ENCODE data around the gene SNTB2. TPM values are rescaled to one million over a fixed set of nuclear protein-coding genes. Genes with fewer than 3 reads are reported as not detected.
"Not testable (repeated sequence)": the region's sequence is repeated elsewhere in the genome, so short reads cannot be mapped to it uniquely, and the experiment has no call there.

The SNTB2 gene
- total RNA-seq, 2 experiments from 2014 or later, result 23.3 to 25.9 TPM

DNA sequence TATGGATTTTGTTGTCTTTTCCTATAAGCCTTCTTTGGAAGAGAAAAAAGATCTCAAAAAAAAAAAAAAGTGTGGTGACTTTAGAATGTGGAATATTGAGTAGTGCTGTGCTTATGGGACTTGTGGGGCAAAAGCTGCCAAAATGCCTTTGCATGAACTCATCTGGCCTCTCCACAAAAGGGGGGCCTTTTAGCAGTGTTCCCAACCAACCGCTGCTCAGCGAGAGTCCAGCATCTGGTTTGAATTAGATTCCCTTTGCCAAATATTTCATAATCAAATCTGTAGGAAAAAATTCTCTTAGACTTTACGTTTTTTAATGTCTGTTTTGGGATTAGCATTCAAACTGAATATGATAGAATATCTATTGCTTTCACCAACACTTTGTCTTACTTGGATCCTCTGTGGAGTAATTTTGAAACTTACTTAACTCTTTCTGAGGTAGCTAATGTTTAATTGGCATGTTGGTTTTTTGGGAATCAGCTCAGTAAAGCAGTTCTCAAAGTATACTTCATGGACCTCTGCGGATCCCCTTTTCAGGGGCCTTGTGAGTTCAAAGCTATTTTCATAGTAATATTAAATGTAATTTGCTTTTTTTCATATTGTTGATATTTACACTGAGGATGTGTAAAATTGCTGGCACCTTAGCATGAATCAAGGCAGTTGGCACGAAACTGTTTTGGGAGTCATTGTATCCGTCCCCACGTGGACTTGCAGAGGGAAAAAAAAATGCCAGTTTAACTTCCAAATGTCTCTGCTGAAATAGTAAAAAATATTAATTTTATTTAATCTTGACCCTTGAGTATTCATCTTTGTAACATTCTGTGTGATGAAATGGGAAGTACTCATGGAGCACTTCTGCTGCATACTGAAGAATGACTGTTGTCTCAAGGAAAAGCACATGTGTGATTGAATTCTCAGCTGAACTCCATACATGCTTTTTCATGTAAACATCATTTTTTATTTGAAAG lies 89.5 kb downstream of the SNTB2 start:
- POLR2A ChIA-PET, result interaction anchor here (1.8 kb wide), 1 partner anchor 35 kb away, joined by 4 read pairs; the partner anchor contains the start of gene VPS4A

DNA sequence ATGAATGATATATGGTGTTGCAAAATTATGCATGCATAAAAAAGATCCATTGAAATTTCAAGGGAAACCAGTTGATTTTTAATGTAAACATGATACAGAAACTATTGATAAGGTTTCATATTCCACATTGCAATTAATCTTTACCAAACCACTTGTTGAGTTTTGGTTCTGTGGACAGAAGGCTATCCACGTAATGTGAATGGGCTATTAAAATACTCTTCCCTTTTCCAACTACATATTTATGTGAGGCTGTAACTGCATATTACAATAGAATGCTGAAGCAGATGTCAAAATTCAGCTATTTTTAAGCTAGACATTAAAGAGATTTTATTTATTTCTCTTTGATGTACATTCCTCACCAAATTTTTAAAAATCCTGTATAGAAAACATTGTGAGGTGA lies 90.4 kb downstream of the SNTB2 start:
- Mint-ChIP-seq H3K27ac (no peak overlapping the region), H3K27me3 (no peaks in the 10 kb centered on the region), H3K9me3 (no peaks in the 10 kb centered on the region), H3K36me3 (ENCODE audit: low read depth) (peaks cover 2% of the 10 kb centered on the region), H3K4me1 (no peaks in the 10 kb centered on the region), H3K4me3 (no peak overlapping the region)
- CTCF ChIA-PET, result interaction anchor here (0.7 to 1.3 kb wide), 2 partner anchors 10 to 127 kb away, joined by 3 read pairs; no protein-coding TSS in a partner anchor
- no peak for DNase-seq
- POLR2A ChIA-PET, result interaction anchor here (1.8 kb wide), 1 partner anchor 34 kb away, joined by 4 read pairs; the partner anchor contains the start of gene VPS4A

More for the DNA sequence above, 89.5 kb downstream of the SNTB2 start:
- CTCF ChIA-PET, result interaction anchor here (1.3 to 1.4 kb wide), 2 partner anchors 10 to 11 kb away, joined by 3 to 5 read pairs; no protein-coding TSS in a partner anchor
- no peak for DNase-seq
- Mint-ChIP-seq H3K36me3 (ENCODE audit: low read depth) (no peaks in the 10 kb centered on the region), H3K27ac (no peak overlapping the region), H3K4me1 (no peaks in the 10 kb centered on the region), H3K4me3 (no peak overlapping the region), H3K27me3 (no peaks in the 10 kb centered on the region), H3K9me3 (no peaks in the 10 kb centered on the region)

DNA sequence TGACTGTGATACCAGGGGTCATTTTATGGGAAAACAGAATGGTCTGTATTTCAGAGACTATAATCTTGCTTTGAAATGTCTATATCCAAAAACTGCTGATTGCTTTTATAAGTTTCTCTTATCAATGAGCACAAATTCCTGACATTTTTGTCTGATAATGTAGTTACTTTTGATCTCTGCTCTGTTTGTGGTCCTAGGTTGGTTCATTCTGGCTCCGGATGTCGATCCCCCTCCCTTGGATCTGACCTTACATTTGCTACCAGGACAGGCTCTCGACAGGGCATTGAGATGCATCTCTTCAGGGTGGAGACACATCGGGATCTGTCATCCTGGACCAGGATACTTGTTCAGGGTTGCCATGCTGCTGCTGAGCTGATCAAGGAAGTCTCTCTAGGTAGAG lies 96.9 kb downstream of the SNTB2 start:
- peaks cover 2% of the 10 kb centered on the region for H3K4me1 Mint-ChIP-seq
- no peaks in the 10 kb centered on the region for H3K27me3 Mint-ChIP-seq
- no peak overlapping the region for H3K27ac Mint-ChIP-seq
- DNase-seq, result no peak
- no peaks in the 10 kb centered on the region for H3K9me3 Mint-ChIP-seq
- ChIA-PET POLR2A (no interaction called here), CTCF (interaction anchor here (1.5 to 7.1 kb wide), 2 partner anchors 133 kb away, joined by 8 to 103 read pairs; no protein-coding TSS in a partner anchor)
- no peak overlapping the region for H3K4me3 Mint-ChIP-seq
- peaks cover 2% of the 10 kb centered on the region for H3K36me3 Mint-ChIP-seq (ENCODE audit: low read depth)

DNA sequence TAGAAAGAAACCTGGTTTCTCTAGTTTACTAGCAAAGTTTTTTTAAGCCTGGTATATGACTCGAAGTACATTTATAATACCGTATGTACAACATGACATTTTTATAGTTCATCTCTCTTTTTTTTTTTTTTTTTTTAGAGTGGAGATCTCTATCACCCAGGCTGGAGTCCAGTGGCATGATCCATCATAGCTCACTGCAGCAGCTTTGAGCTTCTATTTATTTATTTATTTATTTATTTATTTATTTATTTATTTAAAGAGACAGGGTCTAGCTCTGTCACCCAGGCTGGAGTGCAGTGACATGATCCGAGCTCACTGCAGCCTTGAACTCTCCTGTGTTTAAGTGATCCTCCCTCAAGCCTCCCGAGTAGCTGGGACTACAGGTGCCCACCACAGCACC lies 98.3 kb downstream of the SNTB2 start:
- Mint-ChIP-seq H3K27ac (no peak overlapping the region), H3K4me1 (peaks cover 2% of the 10 kb centered on the region), H3K36me3 (ENCODE audit: low read depth) (peaks cover 2% of the 10 kb centered on the region), H3K9me3 (no peaks in the 10 kb centered on the region), H3K27me3 (no peaks in the 10 kb centered on the region), H3K4me3 (no peak overlapping the region)
- DNase-seq, result no peak
- CTCF ChIA-PET, result interaction anchor here (0.7 to 7.1 kb wide), 13 partner anchors 9 to 1262 kb away, joined by 3 to 103 read pairs (median 5); partner anchors contain the start of genes CHTF8, DUS2 and UTP4
- POLR2A ChIA-PET, result interaction anchor here (0.6 to 1.9 kb wide), 2 partner anchors 135 to 336 kb away, joined by 3 to 6 read pairs; no protein-coding TSS in a partner anchor

DNA sequence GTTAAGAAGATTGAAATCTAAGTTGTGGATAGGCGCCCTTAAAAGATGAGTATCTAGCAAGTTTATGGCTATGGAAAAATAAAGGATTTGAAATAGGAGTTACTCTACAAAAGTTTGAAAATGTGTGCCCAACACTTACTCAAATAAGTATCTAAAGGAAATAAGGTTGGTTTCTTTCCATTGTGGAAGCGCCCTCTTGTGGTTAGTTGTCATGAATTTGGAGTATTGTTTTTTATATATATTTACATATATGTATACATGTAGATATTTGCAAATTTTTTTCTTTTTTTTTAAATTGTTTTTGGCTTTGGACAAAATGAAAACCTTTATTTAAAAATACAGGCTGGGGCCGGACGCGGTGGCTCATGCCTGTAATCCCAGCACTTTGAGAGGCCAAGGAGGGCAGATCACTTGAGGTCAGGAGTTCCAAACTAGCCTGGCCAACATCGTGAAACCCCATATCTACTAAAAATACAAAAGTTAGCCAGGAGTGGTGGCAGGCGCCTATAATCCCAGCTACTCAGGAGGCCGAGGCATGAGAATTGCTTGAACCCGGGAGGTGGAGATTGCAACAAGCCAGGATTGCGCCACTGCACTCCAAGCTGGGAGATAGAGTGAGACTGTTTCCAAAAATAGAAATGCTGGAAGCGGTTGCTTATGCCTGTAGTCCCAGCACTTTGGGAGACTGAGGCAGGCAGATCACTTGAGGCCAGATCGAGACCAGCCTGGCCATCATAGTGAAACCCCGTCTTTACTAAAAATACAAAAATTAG lies 100.2 kb downstream of the SNTB2 start:
- ChIA-PET POLR2A (interaction anchor here (0.9 to 1.9 kb wide), 2 partner anchors 101 to 137 kb away, joined by 3 to 6 read pairs; partner anchors contain the start of gene SNTB2), CTCF (interaction anchor here (0.7 to 7.1 kb wide), 15 partner anchors 10 to 440 kb away, joined by 3 to 103 read pairs (median 4); partner anchors contain the start of genes CHTF8 and UTP4)
- H3K27ac Mint-ChIP-seq, result no peak overlapping the region
- no peaks in the 10 kb centered on the region for H3K9me3 Mint-ChIP-seq
- no peaks in the 10 kb centered on the region for H3K27me3 Mint-ChIP-seq
- peaks cover 2% of the 10 kb centered on the region for H3K4me1 Mint-ChIP-seq
- H3K4me3 Mint-ChIP-seq, result no peak overlapping the region
- peaks cover 2% of the 10 kb centered on the region for H3K36me3 Mint-ChIP-seq (ENCODE audit: low read depth)
- DNase-seq, result no peak

DNA sequence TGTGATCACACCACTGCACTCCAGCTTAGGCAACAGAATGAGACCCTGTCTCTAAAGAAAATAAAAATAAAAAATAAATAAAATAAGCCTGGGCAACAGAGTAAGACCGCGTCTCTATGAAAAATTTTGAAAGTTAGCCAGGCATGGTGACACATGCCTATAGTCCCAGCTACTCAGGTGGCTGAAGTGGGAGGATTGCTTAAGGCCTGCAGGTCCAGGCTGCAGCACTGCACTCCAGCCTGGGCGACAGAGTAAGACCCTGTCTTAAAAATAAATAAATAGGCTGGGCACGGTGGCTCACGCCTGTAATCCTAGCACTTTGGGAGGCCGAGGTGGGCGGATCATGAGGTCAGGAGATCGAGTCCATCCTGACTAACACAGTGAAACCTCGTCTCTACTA lies 104.7 kb downstream of the SNTB2 start:
- H3K27ac Mint-ChIP-seq; DNase-seq; H3K36me3 Mint-ChIP-seq (ENCODE audit: low read depth); H3K4me3 Mint-ChIP-seq; H3K9me3 Mint-ChIP-seq; H3K27me3 Mint-ChIP-seq; POLR2A ChIA-PET; H3K4me1 Mint-ChIP-seq: not testable (repeated sequence)
- CTCF ChIA-PET, result interaction anchor here (1.2 kb wide), 1 partner anchor 142 kb away, joined by 3 read pairs; no protein-coding TSS in a partner anchor

DNA sequence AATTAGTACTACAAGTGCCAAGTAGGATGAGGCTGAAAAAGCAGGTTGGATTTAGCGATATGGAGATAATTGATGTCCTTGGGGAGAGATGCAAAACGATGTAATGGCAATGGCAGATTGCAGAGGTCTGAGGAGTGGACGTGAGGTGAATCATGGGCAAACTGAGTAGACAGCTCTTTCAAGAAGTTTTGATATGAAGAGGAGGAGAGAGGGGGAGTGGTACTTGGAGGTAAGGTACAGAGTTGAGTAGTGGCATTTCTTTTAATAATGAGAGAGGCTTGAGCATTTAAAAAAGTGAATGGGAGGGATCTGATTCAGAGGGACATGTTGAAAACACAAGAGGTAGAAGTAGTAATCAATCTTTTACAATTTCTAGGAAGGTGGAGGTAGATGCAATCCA lies 106.4 kb downstream of the SNTB2 start:
- Mint-ChIP-seq H3K4me3 (no peak overlapping the region), H3K4me1 (no peaks in the 10 kb centered on the region)

DNA sequence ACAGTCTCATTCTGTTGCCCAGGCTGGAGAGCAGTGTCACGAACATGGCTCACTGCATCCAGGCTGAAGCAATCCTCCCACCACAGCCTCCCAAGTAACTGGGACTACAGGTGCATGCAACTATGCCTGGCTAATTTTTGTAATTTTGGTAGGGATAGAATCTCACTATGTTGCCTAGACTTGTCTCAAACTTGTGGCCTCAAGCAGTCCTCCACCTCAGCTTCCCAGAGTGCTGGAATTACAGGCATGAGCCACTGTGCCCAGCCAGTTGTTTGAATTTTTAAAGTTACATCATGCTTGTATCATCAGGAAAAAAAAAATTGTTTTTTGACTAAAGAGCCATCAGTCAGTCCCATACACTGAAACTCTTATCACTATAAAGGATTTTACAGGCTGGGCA lies 107.1 kb downstream of the SNTB2 start:
- no peak overlapping the region for H3K27ac Mint-ChIP-seq
- H3K4me3 Mint-ChIP-seq, result no peak overlapping the region
- ChIA-PET POLR2A (no interaction called here), CTCF (interaction anchor here (0.6 kb wide), 1 partner anchor 189 kb away, joined by 4 read pairs; no protein-coding TSS in a partner anchor)
- H3K4me1 Mint-ChIP-seq, result no peaks in the 10 kb centered on the region
- H3K9me3 Mint-ChIP-seq, result no peaks in the 10 kb centered on the region
- no peaks in the 10 kb centered on the region for H3K36me3 Mint-ChIP-seq (ENCODE audit: low read depth)
- no peaks in the 10 kb centered on the region for H3K27me3 Mint-ChIP-seq
- DNase-seq, result no peak

More for the DNA sequence above, 106.4 kb downstream of the SNTB2 start:
- Mint-ChIP-seq H3K27me3 (no peaks in the 10 kb centered on the region), H3K9me3 (no peaks in the 10 kb centered on the region), H3K27ac (no peak overlapping the region), H3K36me3 (ENCODE audit: low read depth) (no peaks in the 10 kb centered on the region)
- ChIA-PET CTCF (interaction anchor here (0.6 kb wide), 1 partner anchor 189 kb away, joined by 4 read pairs; no protein-coding TSS in a partner anchor), POLR2A (no interaction called here)
- no peak for DNase-seq

DNA sequence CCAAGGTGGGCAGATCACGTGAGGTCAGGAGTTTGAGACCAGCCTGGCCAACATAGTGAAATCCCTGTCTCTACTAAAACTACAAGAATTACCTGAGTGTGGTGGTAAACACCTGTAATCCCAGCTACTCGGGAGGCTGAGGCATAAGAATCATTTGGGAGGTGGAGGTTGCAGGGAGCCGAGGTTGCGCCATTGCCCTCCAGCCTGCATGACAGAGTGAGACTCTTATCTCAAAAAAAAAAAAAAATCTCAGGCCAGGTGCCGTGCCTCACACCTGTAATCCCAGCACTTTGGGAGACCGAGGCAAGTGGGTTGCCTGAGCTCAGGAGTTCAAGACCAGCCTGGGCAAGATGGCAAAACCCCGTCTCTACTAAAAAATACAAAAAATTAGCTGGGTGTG lies 109.8 kb downstream of the SNTB2 start:
- not testable (repeated sequence) for H3K4me3 Mint-ChIP-seq; H3K27ac Mint-ChIP-seq; DNase-seq; H3K27me3 Mint-ChIP-seq; H3K4me1 Mint-ChIP-seq; H3K9me3 Mint-ChIP-seq; H3K36me3 Mint-ChIP-seq (ENCODE audit: low read depth)
- CTCF ChIA-PET, result interaction anchor here (2.1 kb wide), 1 partner anchor 146 kb away, joined by 5 read pairs; no protein-coding TSS in a partner anchor
- POLR2A ChIA-PET, result interaction anchor here (0.6 to 0.7 kb wide), 2 partner anchors 42 to 409 kb away, joined by 3 read pairs; no protein-coding TSS in a partner anchor

DNA sequence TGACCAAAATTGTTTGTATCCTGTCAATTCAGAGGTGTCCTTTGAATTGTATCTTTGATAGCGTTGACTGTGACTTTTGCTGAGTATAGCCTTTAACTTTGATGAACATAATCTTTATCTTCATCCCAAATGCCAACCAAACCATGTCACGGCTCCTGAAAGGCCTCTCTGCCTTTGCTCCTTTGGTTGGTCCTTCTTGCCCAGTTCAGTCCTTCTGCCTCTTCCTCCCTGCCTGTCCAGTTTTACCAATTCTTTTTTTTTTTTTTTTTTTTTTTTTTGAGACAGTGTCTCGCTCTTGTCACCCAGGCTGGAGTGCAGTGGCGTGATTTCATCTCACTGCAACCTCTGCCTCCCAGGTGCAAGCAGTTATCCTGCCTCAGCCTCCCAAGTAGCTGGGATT lies 111.3 kb downstream of the SNTB2 start:
- Mint-ChIP-seq H3K4me1 (no peaks in the 10 kb centered on the region), H3K9me3 (no peaks in the 10 kb centered on the region), H3K27me3 (no peaks in the 10 kb centered on the region), H3K4me3 (no peak overlapping the region), H3K36me3 (ENCODE audit: low read depth) (peaks cover 6% of the 10 kb centered on the region), H3K27ac (no peak overlapping the region)
- CTCF ChIA-PET, result interaction anchor here (0.6 kb wide), 1 partner anchor 166 kb away, joined by 3 read pairs; no protein-coding TSS in a partner anchor
- POLR2A ChIA-PET, result no interaction called here
- no peak for DNase-seq

DNA sequence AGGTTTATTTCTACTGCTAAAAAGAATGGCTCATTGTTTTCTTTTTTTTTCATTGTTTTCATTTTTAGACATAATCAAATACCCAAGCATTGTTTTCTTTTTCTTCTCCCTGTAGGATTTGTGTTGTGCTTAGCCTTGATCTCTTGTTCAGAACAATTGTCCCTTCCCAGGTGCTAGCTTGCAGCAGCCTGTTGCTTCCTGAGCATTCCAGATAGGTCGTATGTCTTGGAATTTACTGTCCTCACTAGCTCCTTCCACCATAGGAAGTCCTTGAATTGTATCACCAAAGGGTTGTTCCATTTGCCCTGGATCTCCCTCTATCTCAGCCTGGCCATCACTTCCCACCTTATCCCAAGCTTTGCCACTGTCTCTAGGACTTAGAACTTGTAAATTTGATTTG lies 114.2 kb downstream of the SNTB2 start:
- H3K4me1 Mint-ChIP-seq, result no peaks in the 10 kb centered on the region
- peaks cover 9% of the 10 kb centered on the region for H3K36me3 Mint-ChIP-seq (ENCODE audit: low read depth)
- no peak for DNase-seq
- H3K27me3 Mint-ChIP-seq, result no peaks in the 10 kb centered on the region
- no peaks in the 10 kb centered on the region for H3K9me3 Mint-ChIP-seq
- ChIA-PET POLR2A (interaction anchor here (1.0 kb wide), 1 partner anchor 11 kb away, joined by 4 read pairs; the partner anchor contains the start of gene VPS4A), CTCF (interaction anchor here (1.2 kb wide), 1 partner anchor 152 kb away, joined by 3 read pairs; no protein-coding TSS in a partner anchor)
- H3K27ac Mint-ChIP-seq, result no peak overlapping the region
- H3K4me3 Mint-ChIP-seq, result no peak overlapping the region

DNA sequence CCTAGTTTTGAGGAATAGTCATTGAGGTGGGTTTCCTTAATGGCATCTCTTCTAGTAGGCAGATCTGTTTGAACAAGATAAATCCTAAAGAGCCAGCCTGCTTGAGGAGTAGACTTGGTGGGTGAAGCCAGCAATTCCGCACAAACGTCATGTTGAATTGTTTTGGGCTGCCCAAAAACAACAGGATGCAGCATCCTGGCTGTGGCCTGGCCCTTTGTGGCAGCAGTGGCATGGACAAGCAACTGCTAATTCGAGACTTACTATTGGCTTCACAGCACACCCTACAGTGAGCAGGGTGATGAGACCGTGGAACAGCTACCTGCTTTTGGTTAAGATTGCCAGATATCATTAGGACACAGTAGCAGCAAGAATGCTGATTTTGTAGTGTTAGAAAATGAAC lies 114.9 kb downstream of the SNTB2 start:
- no peaks in the 10 kb centered on the region for H3K27me3 Mint-ChIP-seq
- H3K4me1 Mint-ChIP-seq, result no peaks in the 10 kb centered on the region
- H3K27ac Mint-ChIP-seq, result no peak overlapping the region
- ChIA-PET CTCF (interaction anchor here (0.9 to 1.2 kb wide), 2 partner anchors 152 kb away, joined by 3 read pairs; no protein-coding TSS in a partner anchor), POLR2A (no interaction called here)
- no peaks in the 10 kb centered on the region for H3K9me3 Mint-ChIP-seq
- no peak overlapping the region for H3K4me3 Mint-ChIP-seq
- DNase-seq, result no peak
- peaks cover 9% of the 10 kb centered on the region for H3K36me3 Mint-ChIP-seq (ENCODE audit: low read depth)

All from activated CD4-positive, alpha-beta memory T cell treated with anti-CD3 and anti-CD28 coated beads, Interleukin-2, amount 10 ng/mL, durations not matched to agents 7 days and 5 days (primary cell).